HCT116 (cell line): ENCODE results near the gene EFCAB8. TPM values are rescaled to one million over a fixed set of nuclear protein-coding genes. Genes with fewer than 3 reads are reported as not detected.

Experiments used
- ATAC-seq: fragments of 200-7000 bp; cut with Tn5 transposase; 2 replicates; pipeline ENCODE4 v1.9.1; 2020; ENCODE audit warnings: mild to moderate bottlenecking, moderate library complexity
- BruUV-seq: library from RNA; stranded (reverse); fragments of 400-500 nt; replicated peaks from 2 replicates; lab custom pipeline; 2021; lab: Mats Ljungman, UMichigan
- CTCF ChIA-PET: fragments of 300-600 bp; sonication (Branson Sonifier 250); formaldehyde crosslinking; loops from one replicate; lab custom pipeline; 2021; ENCODE audit warnings: antibody characterized with exemption; lab: Charles Lee
- POLR2A ChIA-PET: fragments of 300-600, 350-600 bp; sonication (Branson Sonifier 250); formaldehyde crosslinking; loops from one replicate; lab custom pipeline; 2021; ENCODE audit warnings: antibody characterized with exemption; lab: Charles Lee
- RAD21 ChIA-PET, 2 experiments: fragments of 300-600 bp; sonication (Branson Sonifier 250); formaldehyde crosslinking; loops; one replicate each; lab custom pipeline; 2023; ENCODE audit warnings: low total read pairs in 2 of 2; ENCODE audit not compliant: uncharacterized antibody in 2 of 2, unreplicated experiment in 2 of 2, low non-redundant PET in 1 of 2; lab: Charles Lee
- DNase-seq: peaks from one replicate; pipeline ENCODE4 v3.0.0-alpha.2; 2010; ENCODE audit warnings: low read depth, low spot score
- H2AFZ ChIP-seq: fragments of 200-600 bp; shearing (Covaris generic), sonication (generic); 2 replicates; pipeline ENCODE4 v1.6.1; 2017; ENCODE audit warnings: low read depth, mixed run types, mixed read lengths, antibody characterized with exemption, low read length; ENCODE audit not compliant: poor library complexity, severe bottlenecking
- H3K27ac ChIP-seq: 2 replicates; pipeline ENCODE4 v1.5.1; 2012; ENCODE audit warnings: low read depth, low read length
- H3K27me3 ChIP-seq: fragments of 200-600 bp; sonication (generic); 2 replicates; pipeline ENCODE4 v1.6.1; 2016; ENCODE audit warnings: mixed run types, low read length, mixed read lengths; ENCODE audit not compliant: insufficient read depth
- H3K36me3 ChIP-seq, 2 experiments: fragments of 200-500 bp in 1 of 2; fragments of 200-600 bp in 1 of 2; sonication (Bioruptor generic) in 1 of 2; sonication (generic) in 1 of 2; 2 replicates each; pipeline versions ENCODE4 v1.5.1 to v1.6.1; 2014 to 2016; ENCODE audit warnings: low read length in 2 of 2, inconsistent platforms in 1 of 2, mixed read lengths in 1 of 2, mixed run types in 1 of 2; ENCODE audit not compliant: insufficient read depth in 2 of 2, control insufficient read depth in 1 of 2
- H3K4me1 ChIP-seq, 2 experiments: fragments of 200-600 bp in 1 of 2; sonication (generic) in 1 of 2; 2 replicates each; pipeline versions ENCODE4 v1.5.1 to v1.6.1; 2012 to 2017; ENCODE audit warnings: low read length in 2 of 2, inconsistent platforms in 1 of 2, mild to moderate bottlenecking in 1 of 2, mixed read lengths in 1 of 2, mixed run types in 1 of 2, moderate library complexity in 1 of 2; ENCODE audit not compliant: insufficient read depth in 2 of 2, control insufficient read depth in 1 of 2
- H3K4me2 ChIP-seq: fragments of 200-600 bp; sonication (generic); 2 replicates; pipeline ENCODE4 v1.6.1; 2017; ENCODE audit warnings: mixed run types, low read length, mixed read lengths
- H3K4me3 ChIP-seq, 2 experiments: fragments of 200-600 bp in 1 of 2; sonication (generic) in 1 of 2; replicated peaks in 1 of 2; 2 replicates each; pipeline ENCODE4 v1.5.1; 2011 to 2016; ENCODE audit warnings: low read length in 2 of 2, control low read depth in 1 of 2, low read depth in 1 of 2, mild to moderate bottlenecking in 1 of 2, mixed read lengths in 1 of 2, mixed run types in 1 of 2
- H3K79me2 ChIP-seq: fragments of 200-600 bp; sonication (generic); 2 replicates; pipeline ENCODE4 v1.6.1; 2017; ENCODE audit warnings: mild to moderate bottlenecking, mixed run types, low read length, moderate library complexity, mixed read lengths; ENCODE audit not compliant: insufficient read depth
- H3K9ac ChIP-seq: fragments of 200-600 bp; sonication (generic); 2 replicates; pipeline ENCODE4 v1.6.1; 2016; ENCODE audit warnings: low read length, mixed read lengths
- H3K9me2 ChIP-seq: fragments of 200-600 bp; sonication (generic), shearing (Covaris generic); 2 replicates; pipeline ENCODE4 v1.6.1; 2017; ENCODE audit warnings: mixed run types, mild to moderate bottlenecking, moderate library complexity; ENCODE audit not compliant: insufficient read depth
- H3K9me3 ChIP-seq, 2 experiments: fragments of 200-500 bp in 1 of 2; fragments of 200-600 bp in 1 of 2; sonication (Bioruptor generic) in 1 of 2; sonication (generic) in 1 of 2; 2 replicates each; pipeline ENCODE4 v1.6.1; 2014 to 2017; ENCODE audit warnings: low read length in 2 of 2, mixed read lengths in 2 of 2, inconsistent platforms in 1 of 2, low read depth in 1 of 2, mild to moderate bottlenecking in 1 of 2, mixed run types in 1 of 2, moderate library complexity in 1 of 2; ENCODE audit not compliant: control insufficient read depth in 1 of 2, insufficient read depth in 1 of 2
- H4K20me1 ChIP-seq: fragments of 200-600 bp; sonication (generic), shearing (Covaris generic); 2 replicates; pipeline ENCODE4 v1.6.1; 2017; ENCODE audit warnings: mixed run types, mild to moderate bottlenecking, moderate library complexity; ENCODE audit not compliant: insufficient read depth
- CEBPB ChIP-seq: IDR thresholded peaks from 2 replicates; pipeline ENCODE4 v1.6.1; 2012; ENCODE audit warnings: low read depth
- EGR1 ChIP-seq: IDR thresholded peaks from 2 replicates; pipeline ENCODE4 v1.6.1; 2012; ENCODE audit warnings: low read depth
- ELF1 ChIP-seq: IDR thresholded peaks from 2 replicates; pipeline ENCODE4 v1.6.1; 2012; ENCODE audit warnings: low read depth, borderline replicate concordance
- EZH2 ChIP-seq: fragments of 200-600 bp; sonication (generic); IDR thresholded peaks from 2 replicates; pipeline ENCODE4 v1.6.1; 2017; ENCODE audit warnings: antibody characterized with exemption, mixed run types
- FOSL1 ChIP-seq: IDR thresholded peaks from 2 replicates; pipeline ENCODE4 v1.6.1; 2012; ENCODE audit warnings: low read depth
- JUND ChIP-seq: IDR thresholded peaks from 2 replicates; pipeline ENCODE4 v1.6.1; 2012
- MAX ChIP-seq: IDR thresholded peaks from 2 replicates; pipeline ENCODE4 v1.6.1; 2012
- POLR2A ChIP-seq: IDR thresholded peaks from 2 replicates; pipeline ENCODE4 v1.7.0; 2011; ENCODE audit warnings: borderline replicate concordance; ENCODE audit not compliant: insufficient read depth, insufficient read length; ENCODE audit errors: extremely low read depth
- REST ChIP-seq: IDR thresholded peaks from 2 replicates; pipeline ENCODE4 v1.6.1; 2012; ENCODE audit warnings: low read depth
- SP1 ChIP-seq: IDR thresholded peaks from 2 replicates; pipeline ENCODE4 v1.6.1; 2012; ENCODE audit warnings: low read depth
- SRF ChIP-seq: IDR thresholded peaks from 2 replicates; pipeline ENCODE4 v1.6.1; 2012; ENCODE audit warnings: low read depth
- TCF7L2 ChIP-seq: IDR thresholded peaks from 2 replicates; pipeline ENCODE4 v1.7.0; 2011; ENCODE audit warnings: borderline replicate concordance, inconsistent platforms; ENCODE audit not compliant: insufficient read depth, insufficient read length; ENCODE audit errors: extremely low read depth
- ZBTB33 ChIP-seq: IDR thresholded peaks from 2 replicates; pipeline ENCODE4 v1.6.1; 2011; ENCODE audit warnings: mild to moderate bottlenecking, low read length, moderate library complexity; ENCODE audit not compliant: insufficient replicate concordance; ENCODE audit errors: extremely low read depth
- ZFX ChIP-seq: fragments of 450-650 bp; IDR thresholded peaks from 2 replicates; pipeline ENCODE4 v1.6.1; 2017
- ZNF274 ChIP-seq: fragments of 200-500 bp; sonication (Bioruptor generic); IDR thresholded peaks from 2 replicates; pipeline ENCODE4 v1.6.1; 2014; ENCODE audit warnings: mild to moderate bottlenecking, low read depth, low read length, inconsistent platforms
- intact Hi-C: fragments of 100-400 bp; cut with micrococcal nuclease; formaldehyde crosslinking; loops from 2 replicates; pipeline ENCODE4 v1.10.0; 2022
- total RNA-seq: library from RNA; stranded (reverse); gene quantifications from one replicate; pipeline ENCODE4 v1.2.1, GENCODE V29; 2021; ENCODE audit not compliant: unreplicated experiment

The EFCAB8 gene
- total RNA-seq, 1 experiment from 2014 or later: 0.42 TPM

GRCh38 chr20:32909451-32909850 is 50.7 kb downstream of the EFCAB8 start:
- Histone ChIP-seq H3K27me3 (no peaks in the 10 kb centered on the region), H3K36me3 (no peaks in the 10 kb centered on the region), H3K79me2 (no peaks in the 10 kb centered on the region), H2AFZ (no peak overlapping the region), H3K9me3 (no peaks in the 10 kb centered on the region), H3K9ac (no peak overlapping the region), H3K4me3 (no peak overlapping the region), H4K20me1 (no peaks in the 10 kb centered on the region), H3K9me2 (no peaks in the 10 kb centered on the region), H3K4me1 (no peaks in the 10 kb centered on the region), H3K4me2 (no peak overlapping the region), H3K27ac (no peak overlapping the region)
- ATAC-seq: no peak
- POLR2A ChIA-PET: no interaction called here
- intact Hi-C loops: no loop called here
- no peak for DNase-seq
- BruUV-seq: no TSS peak
- no peak for TF ChIP-seq ZFX
- no peak for TF ChIP-seq CEBPB
- no peak for TF ChIP-seq REST
- TF ChIP-seq EZH2: no peak
- no peak for TF ChIP-seq SRF
- RAD21 ChIA-PET: no interaction called here
- CTCF ChIA-PET: no interaction called here

- H3K27me3 ChIP-seq: no peaks in the 10 kb centered on the region
- DNase-seq: no peak
Observed at GRCh38 chr20:32909896-32910571, 51.3 kb downstream of the EFCAB8 start.

More at GRCh38 chr20:32909896-32910571, 51.3 kb downstream of the EFCAB8 start:
- no peak overlapping the region for H2AFZ ChIP-seq
- ChIA-PET CTCF (no interaction called here), RAD21 (no interaction called here), POLR2A (no interaction called here)
- H3K9ac ChIP-seq: no peak overlapping the region
- no peak overlapping the region for H3K27ac ChIP-seq
- no peaks in the 10 kb centered on the region for H3K79me2 ChIP-seq
- H3K9me3 ChIP-seq: peaks cover 0 to 3% of the 10 kb centered on the region in 2 experiments; a peak in 2 of 4 replicates
- no TSS peak for BruUV-seq
- ATAC-seq: no peak
- no peaks in the 10 kb centered on the region for H4K20me1 ChIP-seq
- intact Hi-C loops: no loop called here
- TF ChIP-seq FOSL1 (no peak), JUND (no peak), SRF (no peak), ZNF274 (no peak), POLR2A (no peak), EGR1 (no peak), ZFX (no peak), SP1 (no peak), MAX (no peak), EZH2 (no peak), TCF7L2 (no peak), ZBTB33 (no peak), ELF1 (no peak)
- no peaks in the 10 kb centered on the region for H3K36me3 ChIP-seq
- H3K4me3 ChIP-seq: no peak overlapping the region
- no peak overlapping the region for H3K4me2 ChIP-seq
- H3K4me1 ChIP-seq: no peaks in the 10 kb centered on the region
- H3K9me2 ChIP-seq: no peaks in the 10 kb centered on the region
